Breast epithelium (tissue), 4 donors: ENCODE results near the gene SH3GL3. TPM values are rescaled to one million over a fixed set of nuclear protein-coding genes. Genes with fewer than 3 reads are reported as not detected.

ENCODE experiments used
- DNase-seq, 2 donors: peaks; one replicate each; pipeline ENCODE4 v3.0.0-alpha.2; 2019; ENCODE audit warnings: low spot score in 2 of 2
- H3K27ac ChIP-seq, 2 donors: fragments of 200-600 bp; sonication (generic) in 1 of 2; one replicate each; pipeline ENCODE4 v1.5.1; 2016 to 2019; ENCODE audit warnings: mild to moderate bottlenecking in 1 of 2
- H3K27me3 ChIP-seq, 2 donors: fragments of 200-600 bp; sonication (generic) in 1 of 2; one replicate each; pipeline versions ENCODE4 v1.5.1 to v1.6.0; 2017 to 2019; ENCODE audit warnings: control low read depth in 1 of 2, mild to moderate bottlenecking in 1 of 2
- H3K36me3 ChIP-seq: fragments of 200-600 bp; one replicate; pipeline ENCODE4 v1.5.1; 2019
- H3K4me1 ChIP-seq, 2 donors: fragments of 200-600 bp; sonication (generic); one replicate each; pipeline ENCODE4 v1.5.1; 2016 to 2019; ENCODE audit warnings: control low read depth in 1 of 2
- H3K4me3 ChIP-seq, 3 donors: fragments of 200-600 bp; sonication (generic); 1 replicate in 2 of 3; 2 replicates in 1 of 3; pipeline ENCODE4 v1.5.1; 2016 to 2019; ENCODE audit warnings: mild to moderate bottlenecking in 3 of 3, moderate library complexity in 2 of 3
- H3K9me3 ChIP-seq, 2 donors: fragments of 200-600 bp; sonication (generic) in 1 of 2; one replicate each; pipeline ENCODE4 v1.5.1; 2016 to 2019; ENCODE audit warnings: control low read depth in 1 of 2
- CTCF ChIP-seq, 3 donors: fragments of 450-650 bp; IDR thresholded peaks; one replicate each; pipeline ENCODE4 v1.5.1; 2016 to 2017; ENCODE audit warnings: antibody characterized with exemption in 3 of 3, mild to moderate bottlenecking in 3 of 3, moderate library complexity in 3 of 3
- POLR2A ChIP-seq: fragments of 450-650 bp; IDR thresholded peaks from one replicate; pipeline ENCODE4 v1.6.1; 2016; ENCODE audit warnings: antibody characterized with exemption, mild to moderate bottlenecking, moderate library complexity
- POLR2AphosphoS5 ChIP-seq, 3 donors: sonication (generic); formaldehyde crosslinking; IDR thresholded peaks; one replicate each; pipeline ENCODE4 v1.6.1; 2017; ENCODE audit warnings: antibody characterized with exemption in 3 of 3
- intact Hi-C: fragments of 100-400 bp; cut with DNase I; formaldehyde crosslinking; loops from one replicate; pipeline ENCODE4 v1.15.1; 2023; ENCODE audit warnings: low total_unique reads
- total RNA-seq, 3 donors: library from RNA; depleted of rRNA; stranded (reverse); fragments of >200 nt; gene quantifications; one replicate each; pipeline ENCODE4 v1.1.0, GENCODE V29; 2016

Gene SH3GL3
- total RNA-seq, 3 donors from 2014 or later: not detected

GRCh38 chr15:83472151-83472550 lies 25.0 kb downstream of the SH3GL3 start:
- intact Hi-C loops: no loop called here
- Histone ChIP-seq H3K27ac (no peak overlapping the region), H3K4me1 (no peaks in the 10 kb centered on the region), H3K36me3 (no peaks in the 10 kb centered on the region), H3K9me3 (no peaks in the 10 kb centered on the region), H3K4me3 (no peak overlapping the region), H3K27me3 (no peaks in the 10 kb centered on the region)
- no peak for DNase-seq
- TF ChIP-seq POLR2AphosphoS5 (IDR thresholded peaks at IDR 0.05): no peak
- no peak for TF ChIP-seq POLR2A
- no peak for TF ChIP-seq CTCF (IDR thresholded peaks at IDR 0.05)

- H3K27ac ChIP-seq: no peak overlapping the region
- no peak for DNase-seq
- H3K4me1 ChIP-seq: no peaks in the 10 kb centered on the region
- no peaks in the 10 kb centered on the region for H3K27me3 ChIP-seq
- H3K9me3 ChIP-seq: no peaks in the 10 kb centered on the region
- intact Hi-C loops: no loop called here
- TF ChIP-seq POLR2AphosphoS5 (IDR thresholded peaks at IDR 0.05): no peak
- TF ChIP-seq POLR2A: no peak
- no peak for TF ChIP-seq CTCF (IDR thresholded peaks at IDR 0.05)
- H3K4me3 ChIP-seq: no peak overlapping the region
- no peaks in the 10 kb centered on the region for H3K36me3 ChIP-seq
Observed at GRCh38 chr15:83472797-83473196, 25.7 kb downstream of the SH3GL3 start.

GRCh38 chr15:83474578-83474977 lies 27.4 kb downstream of the SH3GL3 start:
- DNase-seq: no peak
- no peaks in the 10 kb centered on the region for H3K36me3 ChIP-seq
- H3K4me1 ChIP-seq: no peaks in the 10 kb centered on the region
- TF ChIP-seq POLR2AphosphoS5 (IDR thresholded peaks at IDR 0.05): no peak
- TF ChIP-seq CTCF (IDR thresholded peaks at IDR 0.05): no peak
- no peak for TF ChIP-seq POLR2A
- intact Hi-C loops: no loop called here
- H3K27me3 ChIP-seq: no peaks in the 10 kb centered on the region
- no peaks in the 10 kb centered on the region for H3K9me3 ChIP-seq
- H3K27ac ChIP-seq: no peak overlapping the region
- H3K4me3 ChIP-seq: no peak overlapping the region

- Histone ChIP-seq H3K4me1 (no peaks in the 10 kb centered on the region), H3K27ac (no peak overlapping the region), H3K36me3 (no peaks in the 10 kb centered on the region), H3K27me3 (no peaks in the 10 kb centered on the region), H3K4me3 (no peak overlapping the region), H3K9me3 (no peaks in the 10 kb centered on the region)
- DNase-seq: no peak
- TF ChIP-seq POLR2A: no peak
- TF ChIP-seq CTCF (IDR thresholded peaks at IDR 0.05): no peak
- TF ChIP-seq POLR2AphosphoS5 (IDR thresholded peaks at IDR 0.05): no peak
- intact Hi-C loops: no loop called here
Observed at GRCh38 chr15:83475551-83475950, 28.4 kb downstream of the SH3GL3 start.

GRCh38 chr15:83476066-83476465 lies 28.9 kb downstream of the SH3GL3 start:
- no peak overlapping the region for H3K4me3 ChIP-seq
- H3K27me3 ChIP-seq: no peaks in the 10 kb centered on the region
- intact Hi-C loops: no loop called here
- no peak for DNase-seq
- no peaks in the 10 kb centered on the region for H3K36me3 ChIP-seq
- H3K9me3 ChIP-seq: no peaks in the 10 kb centered on the region
- no peak overlapping the region for H3K27ac ChIP-seq
- no peaks in the 10 kb centered on the region for H3K4me1 ChIP-seq
- no peak for TF ChIP-seq CTCF (IDR thresholded peaks at IDR 0.05)
- no peak for TF ChIP-seq POLR2A
- TF ChIP-seq POLR2AphosphoS5 (IDR thresholded peaks at IDR 0.05): no peak
